H1 (cell line): ENCODE data around the gene RAPGEF1. TPM values are rescaled to one million over a fixed set of nuclear protein-coding genes. Genes with fewer than 3 reads are reported as not detected.

ENCODE experiments used
- CTCF ChIA-PET: fragments of 300-600 bp; sonication (Branson Sonifier 250); formaldehyde crosslinking; loops from one replicate; lab custom pipeline; 2021; ENCODE audit not compliant: partially characterized antibody; lab: Charles Lee
- POLR2A ChIA-PET: fragments of 300-600 bp; sonication (Branson Sonifier 250); formaldehyde crosslinking; loops from one replicate; lab custom pipeline; 2021; ENCODE audit warnings: inconsistent platforms; ENCODE audit not compliant: partially characterized antibody; lab: Charles Lee
- DNase-seq, 2 experiments: peaks; one replicate each; pipeline versions ENCODE4 v3.0.0 to v3.0.0-alpha.2; 2010 to 2022; ENCODE audit warnings: low spot score in 2 of 2, low read depth in 1 of 2, mixed read lengths in 1 of 2
- FAIRE-seq: peaks from 2 replicates; lab custom pipeline; 2011; peaks lifted over from hg19 to GRCh38; lab: Jason Lieb, UNC
- H2AFZ ChIP-seq: 2 replicates; pipeline ENCODE4 v1.8.1; 2012; ENCODE audit warnings: low read length, inconsistent platforms
- H2AK5ac ChIP-seq: 2 replicates; pipeline ENCODE4 v1.6.1; 2013; ENCODE audit warnings: low read depth, low read length
- H2BK120ac ChIP-seq: replicated peaks from 2 replicates; pipeline ENCODE3; 2013; ENCODE audit warnings: low read depth, low read length, inconsistent platforms
- H2BK12ac ChIP-seq: 2 replicates; pipeline ENCODE4 v1.6.1; 2013; ENCODE audit warnings: low read depth, low read length
- H2BK15ac ChIP-seq: 2 replicates; pipeline ENCODE4 v1.6.1; 2013; ENCODE audit warnings: low read length
- H2BK20ac ChIP-seq: 2 replicates; pipeline ENCODE4 v1.6.1; 2013; ENCODE audit warnings: low read length
- H2BK5ac ChIP-seq: 2 replicates; pipeline ENCODE4 v1.6.1; 2013; ENCODE audit warnings: low read depth, low read length
- H3K14ac ChIP-seq: 2 replicates; pipeline ENCODE4 v1.6.1; 2013; ENCODE audit warnings: inconsistent platforms; ENCODE audit not compliant: insufficient read length
- H3K18ac ChIP-seq: 2 replicates; pipeline ENCODE4 v1.6.1; 2013; ENCODE audit warnings: low read length; ENCODE audit errors: extremely low read depth
- H3K23ac ChIP-seq: 2 replicates; pipeline ENCODE4 v1.6.1; 2013; ENCODE audit warnings: inconsistent platforms; ENCODE audit not compliant: insufficient read length
- H3K23me2 ChIP-seq: 2 replicates; pipeline ENCODE4 v1.6.1; 2013; ENCODE audit warnings: low read depth, low read length
- H3K27ac ChIP-seq: 2 replicates; pipeline ENCODE4 v1.6.1; 2011; ENCODE audit warnings: low read depth, low read length, inconsistent platforms
- H3K27me3 ChIP-seq, 4 experiments: replicated peaks in 1 of 4; 1 replicate in 1 of 4; 2 replicates in 3 of 4; pipeline versions ENCODE4 v1.6.1 to v1.8.1; 2011 to 2013; ENCODE audit warnings: low read length in 3 of 4, mild to moderate bottlenecking in 3 of 4, inconsistent platforms in 2 of 4, mixed read lengths in 2 of 4, moderate library complexity in 1 of 4; ENCODE audit not compliant: control insufficient read depth in 3 of 4, insufficient read depth in 3 of 4; ENCODE audit errors: extremely low read depth in 1 of 4
- H3K36me3 ChIP-seq, 4 experiments: 2 replicates each; pipeline versions ENCODE4 v1.6.1 to v1.8.1; 2011 to 2013; ENCODE audit warnings: mild to moderate bottlenecking in 4 of 4, low read length in 3 of 4, moderate library complexity in 2 of 4, control low read depth in 1 of 4, inconsistent platforms in 1 of 4; ENCODE audit not compliant: insufficient read depth in 4 of 4, control insufficient read depth in 2 of 4
- H3K4ac ChIP-seq: replicated peaks from 2 replicates; pipeline ENCODE3; 2013; ENCODE audit warnings: low read length, low read depth, mixed read lengths, inconsistent platforms; ENCODE audit not compliant: insufficient read length
- H3K4me1 ChIP-seq, 4 experiments: replicated peaks in 1 of 4; 1 replicate in 1 of 4; 2 replicates in 3 of 4; pipeline versions ENCODE4 v1.6.1 to v1.8.1; 2011 to 2013; ENCODE audit warnings: low read length in 3 of 4, inconsistent platforms in 2 of 4, mixed read lengths in 1 of 4; ENCODE audit not compliant: insufficient read depth in 4 of 4, control insufficient read depth in 3 of 4
- H3K4me2 ChIP-seq, 2 experiments: 2 replicates each; pipeline versions ENCODE4 v1.6.1 to v1.8.1; 2011 to 2013; ENCODE audit warnings: low read depth in 2 of 2, low read length in 2 of 2, control low read depth in 1 of 2, inconsistent platforms in 1 of 2, mild to moderate bottlenecking in 1 of 2; ENCODE audit not compliant: insufficient read depth in 1 of 2
- H3K4me3 ChIP-seq, 4 experiments: fragments of 200-600, 300-600 bp in 1 of 4; sonication (generic), shearing (Covaris generic), sonication (Bioruptor Twin) in 1 of 4; 2 replicates each; pipeline versions ENCODE4 v1.5.1 to v1.8.1; 2011 to 2016; ENCODE audit warnings: low read length in 4 of 4, low read depth in 3 of 4, control low read depth in 2 of 4, inconsistent platforms in 2 of 4, mild to moderate bottlenecking in 2 of 4, mixed read lengths in 1 of 4, moderate library complexity in 1 of 4; ENCODE audit not compliant: insufficient read depth in 2 of 4; ENCODE audit errors: extremely low read depth in 1 of 4
- H3K56ac ChIP-seq: replicated peaks from 2 replicates; pipeline ENCODE3; 2013; ENCODE audit warnings: low read depth, mild to moderate bottlenecking, mixed read lengths, low read length, inconsistent platforms; ENCODE audit not compliant: insufficient read length
- H3K79me1 ChIP-seq: 2 replicates; pipeline ENCODE4 v1.6.1; 2013; ENCODE audit warnings: low read depth, low read length, control low read depth
- H3K79me2 ChIP-seq, 2 experiments: 2 replicates each; pipeline versions ENCODE4 v1.6.1 to v1.8.1; 2012 to 2013; ENCODE audit warnings: low read length in 2 of 2, mild to moderate bottlenecking in 2 of 2, inconsistent platforms in 1 of 2; ENCODE audit not compliant: insufficient read depth in 2 of 2, control insufficient read depth in 1 of 2
- H3K9ac ChIP-seq, 4 experiments: replicated peaks in 1 of 4; 1 replicate in 1 of 4; 2 replicates in 3 of 4; pipeline versions ENCODE4 v1.6.1 to v1.8.1; 2011 to 2013; ENCODE audit warnings: low read depth in 3 of 4, low read length in 3 of 4, control low read depth in 2 of 4, mild to moderate bottlenecking in 2 of 4, moderate library complexity in 2 of 4, inconsistent platforms in 1 of 4; ENCODE audit errors: extremely low read depth in 1 of 4
- H3K9me3 ChIP-seq, 2 experiments: 2 replicates each; pipeline versions ENCODE4 v1.6.1 to v1.8.1; 2012 to 2013; ENCODE audit warnings: mild to moderate bottlenecking in 2 of 2, moderate library complexity in 2 of 2, control low read depth in 1 of 2, inconsistent platforms in 1 of 2, low read depth in 1 of 2, low read length in 1 of 2, mixed read lengths in 1 of 2; ENCODE audit not compliant: insufficient read depth in 2 of 2
- H4K20me1 ChIP-seq, 2 experiments: replicated peaks in 1 of 2; 2 replicates each; pipeline versions ENCODE3 to v1.8.1; 2011 to 2013; ENCODE audit warnings: inconsistent platforms in 2 of 2, low read length in 2 of 2, mild to moderate bottlenecking in 1 of 2; ENCODE audit not compliant: insufficient read depth in 2 of 2, control insufficient read depth in 1 of 2
- H4K5ac ChIP-seq: 2 replicates; pipeline ENCODE4 v1.6.1; 2013; ENCODE audit warnings: low read length, low read depth, mixed read lengths, inconsistent platforms; ENCODE audit not compliant: insufficient read length
- H4K8ac ChIP-seq: 2 replicates; pipeline ENCODE4 v1.8.0; 2013; ENCODE audit warnings: mild to moderate bottlenecking, moderate library complexity, low read length, inconsistent platforms; ENCODE audit not compliant: insufficient read depth; ENCODE audit errors: extremely low read depth
- H4K91ac ChIP-seq: replicated peaks from 2 replicates; pipeline ENCODE3; 2013; ENCODE audit warnings: low read length, mixed read lengths, inconsistent platforms; ENCODE audit not compliant: insufficient read length
- NANOG ChIP-seq: IDR thresholded peaks from 2 replicates; pipeline ENCODE4 v1.6.1; 2011; ENCODE audit warnings: low read length, low read depth, mild to moderate bottlenecking, inconsistent platforms; ENCODE audit not compliant: insufficient read depth, poor library complexity, severe bottlenecking
- POU5F1 ChIP-seq: IDR thresholded peaks from 2 replicates; pipeline ENCODE4 v1.6.1; 2011; ENCODE audit warnings: low read depth, mild to moderate bottlenecking, low read length, moderate library complexity
- SP1 ChIP-seq: IDR thresholded peaks from 2 replicates; pipeline ENCODE4 v1.6.1; 2011; ENCODE audit warnings: low read depth, low read length
- TAF1 ChIP-seq: IDR thresholded peaks from 2 replicates; pipeline ENCODE4 v1.6.1; 2011; ENCODE audit warnings: mild to moderate bottlenecking, low read depth, low read length
- ZNF274 ChIP-seq: IDR thresholded peaks from 2 replicates; pipeline ENCODE4 v1.7.0; 2012; ENCODE audit warnings: low read length, borderline replicate concordance; ENCODE audit errors: extremely low read depth
- WGBS, 2 experiments: shearing (Covaris generic) in 1 of 2; methylation state at CpG; one replicate each; pipeline versions ENCODE4 v1.1.6 to v1.1.7; 2013 to 2015; ENCODE audit warnings: low lambda C conversion rate in 2 of 2, mixed read lengths in 2 of 2, inconsistent platforms in 1 of 2, low coverage in 1 of 2, missing lambda C conversion rate in 1 of 2; ENCODE audit not compliant: insufficient replicate concordance in 2 of 2, insufficient coverage in 1 of 2, insufficient read length in 1 of 2; ENCODE audit errors: extremely low coverage in 1 of 2, missing lambda C conversion rate in 1 of 2; 5-methylcytosine and 5-hydroxymethylcytosine counted together
- polyA plus RNA-seq, 7 experiments: library from polyadenylated mRNA; depleted of rRNA in 3 of 7; stranded (reverse) in 5 of 7; unstranded in 2 of 7; fragments of >200 nt in 5 of 7; fragments of 200-250 nt in 2 of 7; gene quantifications; 1 replicate in 5 of 7; 2 replicates in 1 of 7; 4 replicates in 1 of 7; pipeline versions ENCODE4 v1.2.1 to v1.2.3, GENCODE V29; 2011 to 2013; ENCODE audit warnings: missing spikeins in 2 of 7, mixed read lengths in 2 of 7
- total RNA-seq: library from RNA; stranded (reverse); fragmentation: NEBNext Ultra II Directional; extraction: Animal tissue kit (Norgen Biotek cat#: 25700); gene quantifications from 2 replicates; pipeline ENCODE4 v1.2.1, GENCODE V29; 2021

Gene RAPGEF1
- total and polyA plus RNA-seq, 2 of the 8 experiments (the other 6 are each of a cell fraction or from before 2014, with no cell fraction given), result 29.7 to 78.9 TPM

- H3K4ac ChIP-seq, result no peak overlapping the region
- no peak overlapping the region for H4K8ac ChIP-seq
- no peak for DNase-seq
- no peak overlapping the region for H2BK120ac ChIP-seq
- H3K56ac ChIP-seq, result no peak overlapping the region
- ChIA-PET POLR2A (interaction anchor here (0.8 kb wide), 1 partner anchor 33 kb away, joined by 4 read pairs; no protein-coding TSS in a partner anchor), CTCF (interaction anchor here (0.6 to 3.6 kb wide), 13 partner anchors 24 to 502 kb away, joined by 3 to 14 read pairs (median 3); no protein-coding TSS in a partner anchor)
- H3K79me2 ChIP-seq, result no peaks in the 10 kb centered on the region
- no peak overlapping the region for H2BK20ac ChIP-seq
- H3K9me3 ChIP-seq, result no peaks in the 10 kb centered on the region
- TF ChIP-seq SP1, result no peak
- TF ChIP-seq POU5F1, result no peak
- no peak for TF ChIP-seq NANOG
- no peak for TF ChIP-seq ZNF274
- no peak for TF ChIP-seq TAF1
- peaks cover 0 to 4% (median 0%) of the 10 kb centered on the region in 4 experiments; a peak in 3 of 7 replicates for H3K4me1 ChIP-seq
- H3K14ac ChIP-seq, result no peak overlapping the region
- no peak overlapping the region for H3K9ac ChIP-seq
- FAIRE-seq, result no peak
- no peak overlapping the region for H3K23ac ChIP-seq
- H4K91ac ChIP-seq, result no peak overlapping the region
- no peak overlapping the region for H2BK5ac ChIP-seq
- H3K18ac ChIP-seq, result no peak overlapping the region
- no peak overlapping the region for H4K5ac ChIP-seq
- no peaks in the 10 kb centered on the region for H3K27me3 ChIP-seq
- H2BK12ac ChIP-seq, result no peak overlapping the region
- no peaks in the 10 kb centered on the region for H3K79me1 ChIP-seq
- H2AFZ ChIP-seq, result no peak overlapping the region
- no peak overlapping the region for H2BK15ac ChIP-seq
- H3K27ac ChIP-seq, result no peak overlapping the region
- H4K20me1 ChIP-seq, result no peaks in the 10 kb centered on the region
- H3K4me2 ChIP-seq, result no peak overlapping the region
- 69% methylated on average over 3 of the region's 4 CpGs; no CpG with 5 or more reads in 1 of the 2 experiments for WGBS, 2 experiments
- H3K4me3 ChIP-seq, result no peak overlapping the region
- no peaks in the 10 kb centered on the region for H3K36me3 ChIP-seq
- no peaks in the 10 kb centered on the region for H3K23me2 ChIP-seq
- H2AK5ac ChIP-seq, result no peak overlapping the region
Measured at GRCh38 chr9:131757549-131757948, 17.7 kb upstream of the RAPGEF1 start.
